Natural killer cell treated with Interleukin-12 subunit alpha and Interleukin-12 subunit beta and Interleukin-15 and Interleukin-18, amount 100 ng/mL, for 72 hours (primary cell): ENCODE data around the gene MPZL2. TPM values are rescaled to one million over a fixed set of nuclear protein-coding genes. Genes with fewer than 3 reads are reported as not detected.

Source experiments
- ATAC-seq, 2 donors: fragments of 150-1000 bp; cut with Tn5 transposase in 1 of 2; sonication (Bioruptor Pico), chemical (Tn5 transposase) in 1 of 2; 2 replicates each; pipeline ENCODE4 v1.10.0; 2021
- DNase-seq: peaks from one replicate; pipeline ENCODE4 v3.0.0; 2022; ENCODE audit warnings: low spot score
- H3K27ac Mint-ChIP-seq, 2 donors: 1 replicate in 1 of 2; 2 replicates in 1 of 2; pipeline ENCODE4 v1.8.0; 2022; ENCODE audit warnings: mixed read lengths in 2 of 2, mild to moderate bottlenecking in 1 of 2, moderate library complexity in 1 of 2
- H3K27me3 Mint-ChIP-seq, 2 donors: 1 replicate in 1 of 2; 2 replicates in 1 of 2; pipeline ENCODE4 v1.8.0; 2022; ENCODE audit warnings: mixed read lengths in 2 of 2
- H3K36me3 Mint-ChIP-seq: one replicate; pipeline ENCODE4 v1.8.0; 2022; ENCODE audit warnings: mixed read lengths
- H3K4me1 Mint-ChIP-seq, 2 donors: 1 replicate in 1 of 2; 2 replicates in 1 of 2; pipeline ENCODE4 v1.8.0; 2022; ENCODE audit warnings: low read depth in 2 of 2, mixed read lengths in 2 of 2, mild to moderate bottlenecking in 1 of 2
- H3K4me3 Mint-ChIP-seq: one replicate; pipeline ENCODE4 v1.8.0; 2022; ENCODE audit warnings: mixed read lengths
- H3K9me3 Mint-ChIP-seq: 2 replicates; pipeline ENCODE4 v1.8.0; 2022; ENCODE audit warnings: mixed read lengths
- total RNA-seq, 2 donors: library from RNA; stranded (reverse); gene quantifications; one replicate each; pipeline ENCODE4 v1.2.3, GENCODE V29; 2022

The MPZL2 gene
- total RNA-seq, 2 donors from 2014 or later, result 0.45 TPM; not detected in 1

GRCh38 chr11:118207079-118207478, 57.0 kb downstream of the MPZL2 start:
- Mint-ChIP-seq H3K4me3 (peak overlapping the region; percentile 63), H3K4me1 (peaks cover 13 to 31% of the 10 kb centered on the region in 2 donors), H3K27me3 (peaks cover 0 to 8% of the 10 kb centered on the region in 2 donors), H3K9me3 (peaks cover 2% of the 10 kb centered on the region), H3K36me3 (peaks cover 4% of the 10 kb centered on the region), H3K27ac (peak overlapping the region; percentile 75 to 87)
- ATAC-seq (peak in 1 of 2 donors; percentile 54), DNase-seq (no peak)

GRCh38 chr11:118206391-118207031, 57.6 kb downstream of the MPZL2 start:
- Mint-ChIP-seq H3K4me3 (peak overlapping the region; percentile 63), H3K27me3 (peaks cover 0 to 8% of the 10 kb centered on the region in 2 donors), H3K36me3 (peaks cover 4% of the 10 kb centered on the region), H3K4me1 (peaks cover 13 to 31% of the 10 kb centered on the region in 2 donors), H3K9me3 (peaks cover 2% of the 10 kb centered on the region), H3K27ac (peak overlapping the region; percentile 75 to 87)
- DNase-seq (no peak), ATAC-seq (peak in 1 of 2 donors; percentile 49)

- peaks cover 2% of the 10 kb centered on the region for H3K9me3 Mint-ChIP-seq
- H3K36me3 Mint-ChIP-seq, result peaks cover 4% of the 10 kb centered on the region
- no peak for ATAC-seq
- H3K4me3 Mint-ChIP-seq, result peak overlapping the region; percentile 63
- H3K4me1 Mint-ChIP-seq, result peaks cover 13 to 31% of the 10 kb centered on the region in 2 donors
- peaks cover 0 to 8% of the 10 kb centered on the region in 2 donors for H3K27me3 Mint-ChIP-seq
- no peak for DNase-seq
- peak overlapping the region; percentile 75 to 87 for H3K27ac Mint-ChIP-seq
These were observed 58.3 kb downstream of the MPZL2 start for GRCh38 chr11:118205606-118206378.

Other genes starting within 250 kb of the MPZL2 start
- under 1 TPM in 1 of 2 donors, not detected in 1; 0.19 TPM for gene TMPRSS4, start 187.2 kb downstream of the MPZL2 start, total RNA-seq
- not detected for gene SMIM35, start 177.3 kb downstream of the MPZL2 start, total RNA-seq
- not detected for gene SCN4B, start 111.5 kb downstream of the MPZL2 start, total RNA-seq
- not detected for gene SCN2B, start 87.7 kb downstream of the MPZL2 start, total RNA-seq
- gene JAML, start 39.3 kb downstream of the MPZL2 start, total RNA-seq, result 1 to 10 TPM; 1.4 to 8.5 TPM
- gene MPZL3, start 11.9 kb downstream of the MPZL2 start, total RNA-seq, result 10 to 100 TPM; 10.8 to 12.8 TPM
- gene CD3E, start 40.4 kb upstream of the MPZL2 start, total RNA-seq, result 100 to 1,000 TPM in 1 of 2 donors, 10 to 100 TPM in 1; 25.7 to 148 TPM
- gene CD3D, start 78.4 kb upstream of the MPZL2 start, total RNA-seq, result 100 to 1,000 TPM in 1 of 2 donors, 10 to 100 TPM in 1; 30.5 to 161 TPM
- 10 to 100 TPM in 1 of 2 donors, 1 to 10 TPM in 1; 7.1 to 49.4 TPM for gene CD3G, start 80.0 kb upstream of the MPZL2 start, total RNA-seq
- 10 to 100 TPM; 45.0 to 58.8 TPM for gene UBE4A, start 95.3 kb upstream of the MPZL2 start, total RNA-seq
- gene ATP5MG, start 137.3 kb upstream of the MPZL2 start, total RNA-seq, result 100 to 1,000 TPM; 183 to 189 TPM
- 100 to 1,000 TPM; 145 to 202 TPM for gene KMT2A, start 172.2 kb upstream of the MPZL2 start, total RNA-seq